NCI-H524 (cell line): ENCODE results near the gene PBX3.

ENCODE experiments used
- DNase-seq, 2 experiments: peaks; one replicate each; lab custom pipeline; 2025; lab: John Stamatoyannopoulos, UW

Gene PBX3

DNA sequence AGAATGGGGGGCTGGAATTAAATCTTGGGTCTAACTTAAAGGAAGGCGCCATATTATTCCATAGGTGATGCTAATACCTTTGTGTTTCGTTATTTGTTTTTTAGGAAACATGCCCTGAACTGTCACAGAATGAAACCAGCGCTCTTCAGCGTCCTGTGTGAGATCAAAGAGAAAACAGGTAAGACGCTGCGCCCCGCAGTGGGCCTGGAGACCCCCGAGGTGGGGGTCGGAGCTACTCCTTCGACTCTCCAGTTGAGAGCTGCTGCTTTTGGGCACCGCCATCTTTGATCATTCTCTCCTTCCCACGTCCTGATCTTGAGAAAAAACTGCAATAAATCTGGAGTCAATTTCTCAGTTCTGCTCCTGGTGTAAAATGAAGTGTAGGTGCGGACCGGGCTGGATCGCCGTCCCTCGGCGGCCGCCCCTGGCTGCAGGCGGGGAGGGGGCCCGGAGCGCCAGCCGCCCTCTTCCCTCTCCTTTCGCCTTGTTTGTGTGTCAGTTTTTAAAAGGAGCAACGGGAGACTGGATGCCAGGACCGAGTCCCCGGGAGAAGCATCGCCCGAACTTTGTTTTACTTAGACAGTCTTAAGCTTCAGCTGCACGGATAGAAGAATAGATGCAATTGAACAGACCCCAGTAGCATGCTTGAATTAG lies 1.4 kb downstream of the PBX3 start:
- peak in 1 of 2 experiments; percentile 50 for DNase-seq

DNA sequence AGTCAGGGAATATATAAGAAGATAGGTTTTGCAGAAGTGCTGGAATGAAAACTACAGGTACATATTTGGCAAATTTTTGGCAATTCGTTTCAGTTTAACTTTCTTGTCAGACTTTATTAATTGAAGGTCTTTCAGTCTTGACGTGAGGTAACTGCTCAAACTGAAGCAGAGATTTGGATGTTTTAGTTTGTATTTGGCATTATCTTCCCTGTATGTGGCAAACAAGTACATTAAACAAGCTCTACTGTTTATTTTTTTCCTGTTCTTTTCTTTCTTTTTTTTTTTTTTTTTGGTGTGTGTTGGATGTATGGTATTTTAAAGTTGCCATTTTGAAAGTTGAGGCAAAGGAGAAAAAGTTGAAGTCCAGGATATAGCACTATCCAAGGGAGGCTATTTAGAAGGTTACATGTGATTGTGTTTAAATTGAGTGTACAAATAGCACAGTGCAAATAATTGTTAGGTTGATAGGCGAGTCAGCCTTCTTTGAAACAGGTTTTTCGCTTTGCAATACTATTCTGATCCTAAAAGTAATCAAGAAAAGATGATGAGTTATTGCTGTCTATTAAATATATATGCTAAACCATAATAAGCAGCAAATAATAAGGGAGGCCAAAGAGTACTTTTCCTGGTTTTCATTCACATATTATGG lies 2.2 kb downstream of the PBX3 start:
- no peak for DNase-seq

DNA sequence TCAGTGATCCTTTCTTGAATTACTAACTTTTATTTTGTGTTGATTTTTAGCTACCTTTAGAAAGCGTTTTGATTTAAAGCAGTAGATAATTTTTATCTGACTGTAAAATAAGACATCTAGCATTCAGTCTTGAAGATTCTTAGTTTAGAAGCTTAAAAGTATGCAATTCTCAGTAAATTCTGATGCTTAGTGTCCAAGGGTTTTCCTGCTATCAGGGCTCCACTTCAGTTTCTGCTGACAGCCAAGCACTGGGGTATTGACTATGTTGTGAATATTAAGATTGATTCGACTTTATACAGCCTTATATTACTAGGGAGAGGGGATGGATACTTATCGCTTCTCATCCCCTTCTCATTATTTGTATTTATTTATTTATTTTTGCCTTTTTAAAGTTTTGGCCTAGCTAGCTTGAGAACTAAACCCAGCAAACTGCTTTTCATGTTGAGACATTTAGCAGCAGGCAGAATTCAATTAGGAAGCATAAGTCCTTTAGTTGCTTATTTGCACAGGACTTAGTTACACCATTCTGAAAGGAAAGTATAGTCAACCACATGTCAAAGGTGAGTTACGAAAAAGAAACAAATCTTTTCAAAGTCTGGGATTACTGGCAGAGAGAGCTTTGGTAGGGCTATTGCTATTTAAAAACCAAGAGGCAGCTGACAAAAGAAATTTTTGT lies 2.9 kb downstream of the PBX3 start:
- DNase-seq, result no peak

DNA sequence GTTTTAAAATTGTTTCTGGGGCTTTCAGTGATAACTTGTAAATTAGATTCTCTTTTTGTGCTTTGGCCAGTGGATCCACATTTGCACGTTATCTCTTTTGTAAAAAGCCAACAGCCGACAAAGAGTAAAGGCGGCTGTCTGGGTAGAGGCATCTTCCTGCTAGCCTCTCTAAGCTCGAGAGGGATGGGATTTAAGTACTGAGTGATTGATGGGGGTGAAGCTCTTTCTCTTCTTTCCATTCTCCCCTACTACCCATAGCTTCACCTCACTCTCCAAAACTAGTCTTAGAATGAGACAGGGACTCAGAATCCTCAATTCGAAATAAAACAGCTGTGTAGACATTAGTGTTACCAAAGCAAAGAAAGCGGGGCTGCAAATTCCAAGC lies 3.4 kb downstream of the PBX3 start:
- DNase-seq, result peak; percentile 44 to 71

DNA sequence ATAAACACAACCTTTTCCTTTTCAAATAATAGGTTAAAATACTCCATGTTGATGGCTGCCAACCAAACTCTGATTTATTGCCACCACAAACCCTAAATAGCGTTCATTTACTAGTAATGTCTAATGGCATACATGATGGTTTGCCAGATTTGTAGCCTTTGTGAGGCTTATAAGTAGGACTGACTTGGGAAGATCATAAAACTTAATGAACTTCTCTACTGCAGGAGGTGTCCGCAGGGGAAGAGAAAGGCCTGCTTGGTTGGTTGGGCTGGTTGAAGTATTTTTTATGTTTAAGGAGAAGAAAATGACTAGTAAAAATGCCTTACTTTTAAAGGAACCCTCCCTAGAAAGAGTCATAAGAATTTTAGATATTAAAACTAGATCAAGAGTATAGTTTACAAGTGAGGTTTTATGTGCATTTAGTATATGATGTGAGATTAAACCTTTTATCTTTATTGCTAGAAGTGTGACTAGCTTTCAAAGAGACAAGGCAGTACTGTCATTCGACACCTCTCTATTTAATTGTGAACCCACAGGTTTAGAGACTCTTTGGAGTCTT lies 5.0 kb downstream of the PBX3 start:
- peak in 1 of 2 experiments; percentile 49 for DNase-seq

DNA sequence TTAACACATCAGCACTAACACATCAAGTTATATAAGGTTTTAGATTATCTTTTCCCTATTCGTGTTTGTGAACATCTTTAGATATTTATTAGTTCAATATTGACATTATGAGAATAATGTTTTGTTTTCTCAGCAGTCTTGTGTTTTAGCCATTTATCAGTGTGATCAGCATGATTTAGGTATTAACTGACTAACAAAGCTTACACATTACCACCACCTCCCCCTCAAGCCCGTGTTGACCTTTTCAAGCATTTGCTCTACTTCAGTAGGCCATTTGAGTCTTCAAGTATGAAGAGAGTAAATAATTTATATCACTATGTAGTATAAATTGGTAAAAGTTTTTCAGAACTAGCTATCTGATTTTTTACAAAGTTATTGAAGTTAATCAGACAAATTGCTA lies 6.9 kb downstream of the PBX3 start:
- DNase-seq, result no peak

DNA sequence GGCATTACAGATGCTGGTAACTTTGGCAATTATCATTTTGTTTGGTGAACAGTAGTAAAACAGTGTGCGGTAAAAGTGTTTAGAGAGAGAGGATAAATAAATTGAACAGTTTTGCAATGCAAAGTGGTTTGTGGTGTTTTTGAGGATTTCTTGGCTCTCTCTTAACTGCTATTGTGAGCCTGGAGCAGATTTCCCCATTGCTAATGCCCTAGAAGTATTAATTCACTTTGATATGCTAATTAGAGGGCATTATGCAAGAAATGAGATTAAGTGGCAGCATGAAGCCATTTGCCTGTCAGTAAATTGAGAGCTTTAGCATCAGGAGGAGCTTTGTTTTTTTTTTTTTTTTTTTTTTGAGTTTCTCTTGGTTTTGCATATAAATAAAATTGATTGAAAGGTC lies 8.2 kb downstream of the PBX3 start:
- peak; percentile 75 to 91 for DNase-seq

DNA sequence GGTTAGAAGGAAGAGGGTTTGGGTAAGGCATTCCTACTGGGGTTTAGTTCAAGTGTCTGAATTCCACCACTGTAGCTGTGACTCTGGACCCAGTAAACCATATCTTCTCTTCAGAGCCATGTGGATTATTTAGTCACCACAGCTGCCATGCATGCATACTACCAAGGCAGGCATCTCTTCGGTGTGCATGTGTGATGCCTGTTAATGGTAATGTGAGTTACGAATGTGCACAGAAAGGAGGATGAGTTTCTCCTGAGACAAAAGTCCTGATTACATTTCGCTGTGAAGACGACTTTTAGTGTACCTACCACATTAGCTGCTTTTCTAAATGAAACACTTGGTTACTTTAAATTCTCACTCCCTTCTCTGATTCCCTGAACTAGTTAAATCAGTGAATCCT lies 9.3 kb downstream of the PBX3 start:
- peak in 1 of 2 experiments; percentile 56 for DNase-seq

DNA sequence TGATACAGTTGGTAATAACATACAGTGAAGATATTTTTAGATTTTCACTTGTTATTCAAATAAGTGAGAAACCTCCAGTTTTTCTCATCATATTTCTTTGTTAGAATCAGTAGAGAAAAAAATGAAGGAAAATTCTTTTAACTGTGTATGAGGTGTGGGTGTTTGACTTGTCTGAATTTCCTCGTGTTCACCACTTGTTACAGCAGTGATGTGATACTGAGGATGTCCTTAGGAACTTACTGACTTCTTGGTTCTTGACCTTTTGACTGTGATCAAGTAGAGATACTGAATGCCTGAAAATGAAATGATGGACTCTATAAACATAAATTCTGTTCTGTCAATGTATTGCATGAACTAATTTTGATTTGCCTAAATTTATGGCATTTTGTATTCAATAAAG lies 10.7 kb downstream of the PBX3 start:
- no peak for DNase-seq

DNA sequence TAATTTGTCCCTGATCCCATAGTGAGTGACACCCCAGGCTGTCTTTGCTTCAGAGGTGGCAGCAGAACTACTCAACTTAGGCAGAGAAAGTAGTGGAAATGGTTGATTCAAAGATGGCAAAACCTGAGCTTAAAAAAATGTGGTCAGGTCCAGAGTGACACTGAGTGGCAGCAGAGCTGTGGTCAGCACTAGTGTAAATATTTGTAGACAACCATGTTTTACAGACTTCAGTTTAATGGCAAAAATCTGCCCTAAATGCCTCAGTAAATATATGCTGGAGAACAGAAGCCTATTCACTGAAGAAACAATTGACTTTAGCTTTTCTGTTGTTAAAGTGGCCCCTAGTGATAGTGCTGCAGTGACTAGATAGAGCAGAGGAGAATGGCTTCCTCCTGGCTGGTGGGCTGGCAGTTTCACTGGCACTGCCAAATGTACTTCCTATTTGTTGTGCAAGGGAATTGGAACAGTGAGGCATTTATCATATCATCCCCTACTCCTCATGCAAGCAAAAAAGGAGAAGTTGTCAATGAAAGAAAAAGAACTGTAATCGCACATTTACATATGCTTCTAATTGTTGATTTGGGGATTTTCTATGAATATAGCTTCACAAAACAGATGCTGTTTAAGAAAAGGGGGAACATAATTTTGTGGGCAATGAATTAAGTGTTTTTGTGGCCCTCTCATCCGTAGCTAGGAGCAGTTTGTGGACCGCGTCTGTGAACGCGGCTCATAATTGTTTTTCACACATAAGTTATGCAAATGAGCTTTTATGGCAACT lies 12.0 kb downstream of the PBX3 start:
- DNase-seq, result peak in 1 of 2 experiments; percentile 42

DNA sequence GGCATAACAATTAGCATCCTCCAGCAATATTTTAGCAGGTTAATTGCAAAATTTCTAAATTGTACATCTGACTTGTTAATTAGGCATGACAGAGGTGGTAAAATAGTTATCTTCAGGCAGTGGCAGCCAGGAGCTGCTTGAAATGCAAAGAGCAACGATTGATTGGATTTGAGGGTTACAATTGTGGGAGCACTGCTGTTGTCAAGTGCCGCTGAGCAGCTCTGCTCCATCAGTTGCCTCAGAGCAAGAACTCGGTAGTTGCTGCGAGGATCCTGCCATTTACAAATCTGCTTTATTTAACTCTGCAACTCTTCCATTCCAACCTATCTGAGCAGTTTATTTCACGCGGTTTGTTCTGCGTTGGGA lies 12.6 kb downstream of the PBX3 start:
- DNase-seq, result peak; percentile 34 to 80

DNA sequence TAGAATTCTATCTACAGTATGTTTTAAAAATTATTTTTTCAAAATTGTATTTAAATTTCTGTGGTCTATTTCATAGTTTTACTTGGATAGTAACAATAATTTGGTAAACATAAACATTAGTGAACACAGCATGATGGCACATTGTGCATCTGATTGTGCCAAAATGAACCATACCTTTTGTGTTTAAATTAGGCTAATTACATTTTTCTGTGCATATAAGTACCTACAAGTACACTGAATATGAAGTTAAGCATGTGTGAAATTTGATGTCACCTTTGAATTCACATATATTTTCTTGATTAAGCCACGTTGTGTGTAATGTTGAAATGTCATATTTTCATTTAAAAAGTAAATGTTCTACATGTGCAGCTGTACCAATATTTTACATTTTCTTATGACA lies 13.4 kb downstream of the PBX3 start:
- DNase-seq, result no peak

DNA sequence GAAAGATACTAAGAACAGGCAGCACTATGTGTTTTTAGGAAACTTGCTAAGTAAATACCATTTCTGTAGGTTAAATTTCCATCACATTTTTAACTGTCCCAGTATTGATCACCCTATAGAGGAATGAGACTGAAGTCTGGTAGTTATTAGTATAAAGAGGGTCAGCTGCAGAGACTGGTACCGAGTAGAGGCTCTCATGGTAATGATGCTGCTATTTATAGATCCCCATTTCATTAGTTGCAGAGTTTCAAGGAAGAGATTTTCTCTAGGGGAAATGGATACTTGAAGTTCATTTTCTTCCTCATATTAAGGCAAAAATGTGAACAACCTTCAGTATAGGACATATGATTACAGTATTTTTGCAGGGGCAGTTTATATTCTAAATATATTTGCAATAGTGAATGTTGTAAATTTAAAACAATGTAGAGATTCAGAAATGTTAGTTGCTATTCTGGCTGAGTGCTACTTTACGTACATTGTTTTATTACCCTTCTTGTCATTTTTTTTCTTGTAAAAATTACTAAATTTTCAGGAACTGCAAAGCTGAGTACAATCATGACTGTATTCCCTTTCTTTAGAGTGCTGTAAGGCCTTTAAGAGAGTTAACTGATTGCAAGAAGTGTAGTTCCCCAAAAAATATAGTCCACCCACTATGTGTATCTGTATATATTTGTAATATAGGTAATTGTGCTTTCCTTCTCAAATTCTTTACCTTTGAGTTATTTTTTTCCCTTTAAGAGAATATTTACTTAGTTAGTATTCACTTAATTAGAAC lies 14.7 kb downstream of the PBX3 start:
- DNase-seq, result peak in 1 of 2 experiments; percentile 58

DNA sequence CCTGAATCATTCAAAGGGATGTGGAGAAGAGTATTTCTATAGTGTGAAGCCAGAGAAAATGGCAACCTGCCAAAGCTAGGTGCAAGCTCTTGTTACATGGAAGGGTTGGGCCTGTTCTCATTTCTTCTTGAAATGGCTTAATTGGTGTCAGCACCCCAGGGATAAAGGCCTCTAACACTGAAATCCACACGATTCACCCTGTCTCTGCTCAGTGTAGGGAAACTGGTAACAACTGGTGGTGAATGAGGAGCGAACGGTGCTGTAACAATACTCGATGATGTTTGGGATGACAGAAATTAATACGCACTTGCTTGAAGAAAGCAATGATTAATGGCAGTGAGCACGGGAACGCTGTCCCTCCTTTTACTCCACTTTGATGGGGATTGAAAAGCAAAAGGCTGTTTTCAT lies 16.2 kb downstream of the PBX3 start:
- peak; percentile 98 to 99 for DNase-seq

DNA sequence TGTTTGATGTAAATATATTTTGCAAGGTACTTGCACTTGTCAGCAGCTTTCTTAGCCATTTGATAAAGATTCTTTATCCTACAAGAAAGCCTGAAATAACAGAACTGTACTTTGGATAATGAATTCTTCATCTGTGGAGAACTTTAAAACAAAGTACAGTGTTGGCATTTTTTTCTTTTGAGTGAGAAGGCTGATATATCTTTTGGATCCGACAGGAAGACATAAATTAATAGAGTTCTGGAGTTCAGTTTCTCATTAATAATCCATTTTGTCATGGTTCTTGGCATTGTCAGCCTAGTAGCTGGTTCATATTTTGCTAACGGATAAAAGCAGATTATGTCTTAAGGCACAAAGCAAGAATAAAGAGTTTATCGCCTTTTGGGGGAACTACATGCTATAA lies 17.0 kb downstream of the PBX3 start:
- DNase-seq, result no peak

DNA sequence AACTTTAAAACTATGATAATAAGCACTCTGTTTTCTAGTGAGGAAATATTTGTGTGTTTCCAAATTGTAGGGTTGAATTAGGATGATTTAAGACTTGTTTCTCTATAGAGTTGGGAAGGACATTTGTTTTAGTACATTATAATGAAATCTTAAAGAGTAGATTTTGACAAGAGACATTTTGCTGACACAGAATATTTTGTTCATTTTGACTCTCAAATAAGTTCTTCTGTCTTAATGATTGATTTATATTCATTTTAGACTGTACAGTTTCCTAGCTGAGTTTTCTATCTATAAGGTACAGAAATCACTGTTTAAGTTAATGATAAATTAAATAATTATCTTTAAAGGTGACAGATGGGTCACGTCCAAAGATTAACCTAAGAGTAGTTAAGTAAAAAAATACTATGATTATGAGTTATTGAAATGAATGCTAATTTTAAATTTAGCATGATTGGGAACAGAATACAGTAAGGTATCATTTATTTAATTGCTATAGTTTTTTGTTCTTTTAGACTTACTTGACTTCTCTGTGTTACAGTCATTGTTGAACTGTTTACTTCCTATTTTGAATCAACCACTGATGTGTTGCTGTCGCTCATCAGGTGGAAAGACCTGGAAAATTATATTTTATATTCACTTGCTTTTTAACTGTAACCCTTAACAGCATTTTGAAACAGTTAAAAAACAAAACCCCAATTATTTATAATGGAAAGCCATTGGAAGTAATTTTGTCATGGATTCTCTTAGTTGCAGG lies 19.5 kb downstream of the PBX3 start:
- DNase-seq, result no peak

DNA sequence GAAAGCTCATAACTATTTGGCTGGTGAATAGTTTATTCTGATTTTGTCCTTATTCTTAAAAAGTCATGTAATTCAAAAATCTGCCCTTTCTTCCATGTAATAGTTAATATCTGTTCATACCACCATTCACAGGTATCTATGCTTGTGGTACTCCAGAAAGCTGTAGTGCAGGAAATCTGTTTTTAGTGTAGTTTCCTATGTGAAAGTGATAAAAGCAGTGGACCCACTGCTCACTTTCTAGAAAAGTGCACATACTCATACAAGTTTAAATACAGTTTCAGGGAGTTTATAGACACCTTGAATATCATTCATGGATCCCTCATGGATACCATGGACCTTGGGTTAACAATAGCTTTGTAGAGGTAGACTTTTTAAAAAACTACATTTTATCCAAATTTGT lies 20.2 kb downstream of the PBX3 start:
- DNase-seq, result no peak

DNA sequence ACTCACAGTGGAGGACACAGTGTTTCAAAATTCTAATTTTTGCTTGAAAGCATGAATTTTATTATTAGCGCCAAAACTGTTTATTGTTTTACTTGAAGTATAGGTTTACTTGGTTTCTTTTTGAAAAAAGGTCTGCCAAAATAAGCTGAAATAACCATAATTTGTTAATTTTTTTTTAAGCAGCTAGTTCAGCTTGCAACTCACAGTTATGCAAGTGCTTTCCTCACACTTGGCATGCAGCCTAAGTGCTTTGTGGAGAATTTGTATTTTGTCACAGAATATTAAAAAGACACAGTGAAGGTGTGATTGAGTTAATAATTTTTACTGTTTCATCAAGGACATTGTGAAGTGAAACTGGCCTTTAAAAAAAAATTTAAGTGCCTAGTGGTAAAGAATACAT lies 21.6 kb downstream of the PBX3 start:
- no peak for DNase-seq

DNA sequence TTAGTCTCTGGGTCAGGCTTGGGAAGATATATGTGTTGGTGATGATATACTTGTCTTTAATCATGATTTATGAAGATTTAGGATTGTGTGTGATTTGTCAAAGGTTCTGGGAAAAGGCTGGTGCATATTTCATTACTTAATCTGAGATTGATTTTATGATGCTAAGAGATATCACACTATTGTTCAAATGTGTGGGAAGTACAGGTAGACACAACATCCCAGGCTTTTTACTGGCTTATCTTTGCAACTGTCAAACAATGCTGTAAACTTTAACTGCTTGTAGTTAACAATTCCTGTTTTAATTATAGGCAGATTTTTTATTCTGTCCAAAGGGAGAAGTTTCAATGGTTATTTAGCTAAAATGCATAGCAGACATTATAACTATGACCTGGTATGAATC lies 23.9 kb downstream of the PBX3 start:
- DNase-seq, result no peak

DNA sequence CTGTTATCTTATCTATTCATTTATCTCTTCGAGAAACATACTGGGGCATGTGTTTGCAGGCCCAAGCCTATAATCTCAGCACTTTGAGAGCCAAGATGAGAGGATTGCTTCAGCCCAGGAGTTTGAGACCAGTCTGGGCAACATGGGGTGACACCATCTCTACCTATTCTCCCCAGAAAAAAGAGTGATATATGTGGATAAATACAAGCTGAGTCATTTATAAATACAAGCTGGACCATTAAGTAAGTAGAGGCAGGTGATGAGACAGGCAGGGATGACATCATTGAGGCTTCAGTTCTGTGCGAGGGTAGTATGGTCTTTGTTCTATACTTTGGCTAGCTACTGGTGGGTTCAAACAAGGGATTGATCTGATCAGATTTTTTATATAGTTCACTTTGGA lies 25.6 kb downstream of the PBX3 start:
- no peak for DNase-seq

DNA sequence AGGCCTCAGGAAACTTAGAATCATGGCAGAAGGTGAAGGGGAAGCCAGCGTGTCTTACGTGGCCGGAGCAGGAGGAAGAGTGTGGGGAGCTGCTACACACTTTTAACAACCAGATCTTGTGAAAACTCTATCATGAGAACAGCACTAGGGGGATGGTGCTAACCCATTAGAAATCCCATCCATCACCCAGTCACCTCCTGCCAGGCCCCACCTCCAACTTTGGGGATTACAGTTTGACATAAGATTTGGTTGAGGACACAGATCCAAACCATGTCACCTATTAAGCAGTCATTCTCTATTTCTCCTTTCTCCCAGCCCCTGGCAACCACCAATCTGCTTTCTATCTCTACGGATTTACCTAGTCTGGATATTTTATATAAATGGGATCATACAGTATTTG lies 26.9 kb downstream of the PBX3 start:
- no peak for DNase-seq
